IMR-90 (cell line): ENCODE measurements around the gene CDCP2. TPM values are rescaled to one million over a fixed set of nuclear protein-coding genes. Genes with fewer than 3 reads are reported as not detected.

Source experiments
- ATAC-seq: fragments of 200-7000 bp; cut with Tn5 transposase; 2 replicates; pipeline ENCODE4 v1.9.1; 2020; ENCODE audit warnings: low read depth, mild to moderate bottlenecking, moderate library complexity
- BruUV-seq: library from RNA; stranded (reverse); fragments of 400-500 nt; replicated peaks from 2 replicates; lab custom pipeline; 2021; lab: Mats Ljungman, UMichigan
- CTCF ChIA-PET: fragments of 300-600 bp; formaldehyde crosslinking; extraction: SDS; loops from one replicate; lab custom pipeline; 2021; ENCODE audit warnings: antibody characterized with exemption; lab: Yijun Ruan, JAX
- POLR2A ChIA-PET: fragments of 300-600 bp; sonication (Branson Sonifier 250); formaldehyde crosslinking; loops from one replicate; lab custom pipeline; 2022; ENCODE audit warnings: antibody characterized with exemption; ENCODE audit not compliant: unreplicated experiment; lab: Charles Lee
- DNase-seq: peaks from one replicate; pipeline ENCODE4 v3.0.0; 2013
- H2AFZ ChIP-seq: replicated peaks from 2 replicates; pipeline ENCODE3; 2013; ENCODE audit warnings: low read length, mild to moderate bottlenecking; ENCODE audit not compliant: poor library complexity
- H2AK5ac ChIP-seq: 2 replicates; pipeline ENCODE4 v1.6.1; 2013; ENCODE audit warnings: low read depth, low read length, inconsistent platforms
- H2AK9ac ChIP-seq: replicated peaks from 2 replicates; pipeline ENCODE3; 2013; ENCODE audit warnings: mild to moderate bottlenecking, low read depth, low read length, moderate library complexity; ENCODE audit not compliant: poor library complexity
- H2BK120ac ChIP-seq: 2 replicates; pipeline ENCODE4 v1.6.1; 2013; ENCODE audit warnings: low read depth, low read length, inconsistent platforms
- H2BK15ac ChIP-seq: 3 replicates; pipeline ENCODE4 v1.6.1; 2013; ENCODE audit warnings: low read depth, low read length, inconsistent platforms
- H2BK20ac ChIP-seq: 2 replicates; pipeline ENCODE4 v1.6.1; 2013; ENCODE audit warnings: low read depth, mild to moderate bottlenecking, inconsistent platforms, low read length, moderate library complexity
- H2BK5ac ChIP-seq: 2 replicates; pipeline ENCODE4 v1.6.1; 2013; ENCODE audit warnings: mild to moderate bottlenecking, low read depth, low read length, inconsistent platforms; ENCODE audit not compliant: poor library complexity, severe bottlenecking
- H3K14ac ChIP-seq: replicated peaks from 2 replicates; pipeline ENCODE4 v1.6.1; 2013; ENCODE audit warnings: low read depth, low read length, inconsistent platforms
- H3K18ac ChIP-seq: 2 replicates; pipeline ENCODE4 v1.6.1; 2013; ENCODE audit warnings: low read depth, low read length, control low read depth
- H3K23ac ChIP-seq: 2 replicates; pipeline ENCODE4 v1.6.1; 2013; ENCODE audit warnings: low read depth, low read length, inconsistent platforms
- H3K27ac ChIP-seq: 2 replicates; pipeline ENCODE4 v1.5.1; 2013; ENCODE audit warnings: mild to moderate bottlenecking, control low read depth, low read length; ENCODE audit not compliant: insufficient read depth
- H3K27me3 ChIP-seq: 2 replicates; pipeline ENCODE4 v1.6.1; 2013; ENCODE audit warnings: low read length; ENCODE audit not compliant: control insufficient read depth, insufficient read depth
- H3K36me3 ChIP-seq: 2 replicates; pipeline ENCODE4 v1.6.1; 2013; ENCODE audit warnings: low read length, mixed read lengths; ENCODE audit not compliant: control insufficient read depth, insufficient read depth
- H3K4ac ChIP-seq: 2 replicates; pipeline ENCODE4 v1.6.1; 2013; ENCODE audit warnings: low read depth, low read length, inconsistent platforms
- H3K4me1 ChIP-seq: 2 replicates; pipeline ENCODE4 v1.6.1; 2013; ENCODE audit warnings: low read length, mixed read lengths; ENCODE audit not compliant: control insufficient read depth, insufficient read depth
- H3K4me2 ChIP-seq: 2 replicates; pipeline ENCODE4 v1.6.1; 2013; ENCODE audit warnings: low read depth, mild to moderate bottlenecking, control low read depth, low read length, moderate library complexity
- H3K4me3 ChIP-seq: 2 replicates; pipeline ENCODE4 v1.5.1; 2013; ENCODE audit warnings: low read depth, mild to moderate bottlenecking, control low read depth, low read length, moderate library complexity; ENCODE audit not compliant: insufficient read depth
- H3K56ac ChIP-seq: 2 replicates; pipeline ENCODE4 v1.6.1; 2013; ENCODE audit warnings: low read length, inconsistent platforms; ENCODE audit not compliant: insufficient read depth; ENCODE audit errors: extremely low read depth
- H3K79me1 ChIP-seq, 2 experiments: 2 replicates each; pipeline ENCODE4 v1.6.1; 2013; ENCODE audit warnings: low read length in 2 of 2, inconsistent platforms in 1 of 2, low read depth in 1 of 2
- H3K9ac ChIP-seq: 2 replicates; pipeline ENCODE4 v1.6.1; 2013; ENCODE audit warnings: low read depth, low read length, control low read depth
- H3K9me1 ChIP-seq: 2 replicates; pipeline ENCODE4 v1.6.1; 2013; ENCODE audit warnings: low read length, inconsistent platforms; ENCODE audit not compliant: insufficient read depth
- H3K9me3 ChIP-seq: 2 replicates; pipeline ENCODE4 v1.6.1; 2013; ENCODE audit warnings: low read length; ENCODE audit not compliant: control insufficient read depth, insufficient read depth
- H4K20me1 ChIP-seq: 2 replicates; pipeline ENCODE4 v1.6.1; 2013; ENCODE audit warnings: low read length, inconsistent platforms; ENCODE audit not compliant: insufficient read depth
- H4K5ac ChIP-seq: 2 replicates; pipeline ENCODE4 v1.6.1; 2013; ENCODE audit warnings: mild to moderate bottlenecking, low read depth, low read length, control low read depth
- H4K8ac ChIP-seq, 2 experiments: 2 replicates each; pipeline ENCODE4 v1.6.1; 2013; ENCODE audit warnings: low read depth in 2 of 2, low read length in 2 of 2, control low read depth in 1 of 2, inconsistent platforms in 1 of 2
- H4K91ac ChIP-seq: 2 replicates; pipeline ENCODE4 v1.6.1; 2013; ENCODE audit warnings: low read depth, low read length, inconsistent platforms; ENCODE audit not compliant: insufficient read depth
- CEBPB ChIP-seq: IDR thresholded peaks from 2 replicates; pipeline ENCODE4 v1.6.1; 2012; ENCODE audit warnings: low read depth, low read length, improper control_type of control experiment
- CTCF ChIP-seq: conservative IDR thresholded peaks from 2 replicates; pipeline ENCODE4 v1.5.1; 2012; ENCODE audit warnings: mild to moderate bottlenecking, low read depth, low read length, improper control_type of control experiment
- ELK1 ChIP-seq: fragments of 150-350 bp; IDR thresholded peaks from 2 replicates; pipeline ENCODE4 v1.6.1; 2016; ENCODE audit warnings: low read depth, mild to moderate bottlenecking, low read length, moderate library complexity, borderline replicate concordance
- MAFK ChIP-seq: IDR thresholded peaks from 2 replicates; pipeline ENCODE4 v1.6.1; 2012; ENCODE audit warnings: low read depth, low read length, improper control_type of control experiment
- MXI1 ChIP-seq: IDR thresholded peaks from 2 replicates; pipeline ENCODE4 v1.6.1; 2012; ENCODE audit warnings: low read depth, mild to moderate bottlenecking, low read length, moderate library complexity, borderline replicate concordance
- NFE2L2 ChIP-seq: fragments of 150-350 bp; IDR thresholded peaks from 2 replicates; pipeline ENCODE4 v1.6.1; 2016; ENCODE audit warnings: low read depth, mild to moderate bottlenecking, low read length
- WGBS, 2 experiments: methylation state at CpG; one replicate each; pipeline versions ENCODE4 v1.1.5 to v1.1.7; 2013; ENCODE audit warnings: missing lambda C conversion rate in 2 of 2; ENCODE audit not compliant: insufficient read length in 1 of 2; ENCODE audit errors: extremely low coverage in 2 of 2; 5-methylcytosine and 5-hydroxymethylcytosine counted together
- dilution Hi-C: fragments of 300-500 bp; cut with HindIII; formaldehyde crosslinking; loops from one replicate; pipeline ENCODE4 v1.14.3; 2018; ENCODE audit warnings: low sequenced_read_pairs; ENCODE audit not compliant: unreplicated experiment
- in situ Hi-C: fragments of 300-500 bp; cut with MboI; formaldehyde crosslinking; loops from 3 replicates; pipeline ENCODE4 v1.14.3; 2019; ENCODE audit warnings: low sequenced_read_pairs, inconsistent platforms, mixed read lengths
- intact Hi-C: fragments of 100-400 bp; cut with micrococcal nuclease; formaldehyde crosslinking; loops from 2 replicates; pipeline ENCODE4 v1.10.0; 2022
- polyA plus RNA-seq, 3 experiments: library from polyadenylated mRNA; depleted of rRNA; stranded (reverse); fragments of >200 nt; gene quantifications; 2 replicates each; pipeline ENCODE4 v1.2.3, GENCODE V29; 2012; ENCODE audit warnings: low replicate concordance in 1 of 3
- total RNA-seq: library from RNA; depleted of rRNA; stranded (reverse); fragments of >200 nt; gene quantifications from 2 replicates; pipeline ENCODE4 v1.2.3, GENCODE V29; 2012

The CDCP2 gene
- total and polyA plus RNA-seq, 2 of the 4 experiments (the other 2 are of a cell fraction): not detected

GRCh38 chr1:54096227-54096876 is 56.4 kb downstream of the CDCP2 start:
- Histone ChIP-seq H4K20me1 (no peaks in the 10 kb centered on the region), H2AK5ac (no peak overlapping the region), H3K9ac (no peak overlapping the region), H3K4me2 (no peak overlapping the region), H3K14ac (no peak overlapping the region), H2AFZ (no peak overlapping the region), H2BK120ac (no peak overlapping the region), H3K9me3 (no peaks in the 10 kb centered on the region), H3K27ac (no peak overlapping the region), H2AK9ac (no peak overlapping the region), H3K4me1 (no peaks in the 10 kb centered on the region), H3K56ac (no peak overlapping the region), H3K36me3 (peaks cover 7% of the 10 kb centered on the region; the same call in 1 of the 2 replicates), H3K18ac (no peak overlapping the region), H4K5ac (no peak overlapping the region), H3K79me1 (no peaks in the 10 kb centered on the region), H3K4ac (no peak overlapping the region), H4K91ac (no peak overlapping the region), H3K27me3 (no peaks in the 10 kb centered on the region), H2BK20ac (no peak overlapping the region), H3K4me3 (no peak overlapping the region), H4K8ac (no peak overlapping the region), H2BK15ac (no peak overlapping the region), H3K23ac (no peak overlapping the region), H2BK5ac (no peak overlapping the region), H3K9me1 (no peaks in the 10 kb centered on the region)
- intact Hi-C loops (loop anchor here (2.0 kb wide), 1 partner anchor 50 kb away; no protein-coding TSS in a partner anchor), dilution Hi-C loops (no loop called here), in situ Hi-C loops (no loop called here)
- DNase-seq (no peak), ATAC-seq (no peak)
- CTCF ChIA-PET: interaction anchor here (1.6 kb wide), 1 partner anchor 15 kb away, joined by 6 read pairs; no protein-coding TSS in a partner anchor
- WGBS, 2 experiments: 67% methylated on average over 20 of the region's 25 CpGs; no CpG with 5 or more reads in 1 of the 2 experiments
- TF ChIP-seq NFE2L2 (no peak), MXI1 (no peak), ELK1 (no peak), MAFK (no peak), CTCF (no peak), CEBPB (no peak; the same call in 1 of the 2 replicates)
- POLR2A ChIA-PET: no interaction called here
- BruUV-seq: no TSS peak
